HepG2 (cell line): ENCODE data around the gene ACSS1. TPM values are rescaled to one million over a fixed set of nuclear protein-coding genes. Genes with fewer than 3 reads are reported as not detected.
A peak's percentile ranks its signal among the peaks of the same experiment; 100 is the strongest.

ENCODE experiments used
- ATAC-seq: fragments of 200-7000 bp; cut with Tn5 transposase; 3 replicates; pipeline ENCODE4 v1.9.1; 2020; ENCODE audit warnings: mild to moderate bottlenecking, moderate library complexity
- BruUV-seq: library from RNA; stranded (reverse); fragments of 400-500 nt; replicated peaks from 2 replicates; lab custom pipeline; 2021; lab: Mats Ljungman, UMichigan
- CTCF ChIA-PET: fragments of 300-600 bp; formaldehyde crosslinking; extraction: SDS; loops from one replicate; lab custom pipeline; 2021; ENCODE audit warnings: low total read pairs, inconsistent platforms, low intra/inter-chr PET ratio; lab: Yijun Ruan, JAX
- POLR2A ChIA-PET: fragments of 350-600 bp; sonication (Branson Sonifier 250); formaldehyde crosslinking; loops from one replicate; lab custom pipeline; 2020; ENCODE audit warnings: antibody characterized with exemption, inconsistent platforms; lab: Yijun Ruan, JAX
- DNase-seq: peaks from one replicate; pipeline ENCODE4 v3.0.0-alpha.2; 2015; ENCODE audit warnings: low spot score
- FAIRE-seq: peaks from 3 replicates; lab custom pipeline; 2011; peaks lifted over from hg19 to GRCh38; lab: Jason Lieb, UNC
- H2AFZ ChIP-seq: one replicate; pipeline ENCODE4 v1.6.1; 2011; ENCODE audit warnings: low read length, inconsistent platforms
- H3K27ac ChIP-seq: fragments of 300-600 bp; 3 replicates; pipeline ENCODE4 v1.8.0; 2011; ENCODE audit warnings: mixed run types, mild to moderate bottlenecking, mixed read lengths, low read length, inconsistent platforms; ENCODE audit not compliant: insufficient read depth; ENCODE audit errors: extremely low read length
- H3K27me3 ChIP-seq, 2 experiments: fragments of 200-600 bp in 1 of 2; 2 replicates in 1 of 2; 3 replicates in 1 of 2; pipeline versions ENCODE4 v1.6.0 to v1.8.0; 2011; ENCODE audit warnings: low read length in 2 of 2, mild to moderate bottlenecking in 2 of 2, moderate library complexity in 2 of 2, inconsistent platforms in 1 of 2; ENCODE audit not compliant: insufficient read depth in 2 of 2, control insufficient read depth in 1 of 2
- H3K36me3 ChIP-seq, 2 experiments: fragments of 200-600 bp in 1 of 2; replicated peaks in 1 of 2; 2 replicates in 1 of 2; 3 replicates in 1 of 2; pipeline versions ENCODE4 v1.5.1 to v1.8.0; 2011; ENCODE audit warnings: low read length in 2 of 2, inconsistent platforms in 1 of 2; ENCODE audit not compliant: insufficient read depth in 2 of 2, control insufficient read depth in 1 of 2
- H3K4me1 ChIP-seq: 2 replicates; pipeline ENCODE4 v1.5.1; 2012; ENCODE audit warnings: low read length, inconsistent platforms; ENCODE audit not compliant: insufficient read depth
- H3K4me2 ChIP-seq: 2 replicates; pipeline ENCODE4 v1.6.0; 2011; ENCODE audit warnings: low read depth, low read length, inconsistent platforms
- H3K4me3 ChIP-seq, 3 experiments: fragments of 200-600 bp in 1 of 3; sonication (generic), shearing (Covaris generic) in 1 of 3; replicated peaks in 1 of 3; 2 replicates each; pipeline ENCODE4 v1.5.1; 2011 to 2016; ENCODE audit warnings: low read length in 3 of 3, inconsistent platforms in 2 of 3, low read depth in 2 of 3, mild to moderate bottlenecking in 2 of 3, control low read depth in 1 of 3, mixed read lengths in 1 of 3; ENCODE audit not compliant: insufficient read depth in 1 of 3
- H3K79me2 ChIP-seq: one replicate; pipeline ENCODE4 v1.6.1; 2011; ENCODE audit warnings: low read length, inconsistent platforms; ENCODE audit not compliant: insufficient read depth
- H3K9ac ChIP-seq: 2 replicates; pipeline ENCODE4 v1.6.0; 2011; ENCODE audit warnings: mild to moderate bottlenecking, low read depth, low read length, inconsistent platforms; ENCODE audit not compliant: insufficient read depth
- H3K9me3 ChIP-seq: 2 replicates; pipeline ENCODE4 v1.5.1; 2012; ENCODE audit warnings: mild to moderate bottlenecking, low read length
- H4K20me1 ChIP-seq: 2 replicates; pipeline ENCODE4 v1.6.0; 2011; ENCODE audit warnings: inconsistent platforms, mild to moderate bottlenecking, low read length, moderate library complexity; ENCODE audit not compliant: insufficient read depth
- ARNT ChIP-seq: fragments of 450-650 bp; IDR thresholded peaks from 2 replicates; pipeline ENCODE4 v1.6.1; 2017
- CBFB ChIP-seq: sonication (generic); formaldehyde crosslinking; IDR thresholded peaks from 2 replicates; pipeline ENCODE4 v1.4.0; 2020; ENCODE audit warnings: missing genetic modification reagents
- CSRNP1 ChIP-seq: sonication (generic); formaldehyde crosslinking; IDR thresholded peaks from 2 replicates; pipeline ENCODE4 v1.8.1; 2023; ENCODE audit warnings: mild to moderate bottlenecking, missing genetic modification reagents
- HIC2 ChIP-seq: sonication (generic); formaldehyde crosslinking; IDR thresholded peaks from 2 replicates; pipeline ENCODE4 v1.9.0; 2022; ENCODE audit warnings: low read depth, missing genetic modification reagents
- NAIF1 ChIP-seq: sonication (generic); formaldehyde crosslinking; IDR thresholded peaks from 2 replicates; pipeline ENCODE4 v1.5.0; 2020; ENCODE audit warnings: mild to moderate bottlenecking, missing genetic modification reagents, borderline replicate concordance
- ZMAT3 ChIP-seq: sonication (generic); formaldehyde crosslinking; conservative IDR thresholded peaks from 2 replicates; pipeline ENCODE4 v1.7.0; 2021; ENCODE audit warnings: missing genetic modification reagents
- ZNF414 ChIP-seq: sonication (generic); formaldehyde crosslinking; IDR thresholded peaks from 2 replicates; pipeline ENCODE4 v1.5.0; 2020; ENCODE audit warnings: missing genetic modification reagents
- ZNF547 ChIP-seq: sonication (generic); formaldehyde crosslinking; IDR thresholded peaks from 2 replicates; pipeline ENCODE4 v1.5.1; 2020; ENCODE audit warnings: mild to moderate bottlenecking, missing genetic modification reagents
- ZNF607 ChIP-seq: sonication (generic); formaldehyde crosslinking; IDR thresholded peaks from 2 replicates; pipeline ENCODE4 v1.5.1; 2020; ENCODE audit warnings: missing genetic modification reagents, mild to moderate bottlenecking, borderline replicate concordance
- ZXDC ChIP-seq: sonication (generic); formaldehyde crosslinking; IDR thresholded peaks from 2 replicates; pipeline ENCODE4 v1.5.0; 2020; ENCODE audit warnings: mild to moderate bottlenecking, missing genetic modification reagents
- WGBS: methylation state at CpG from one replicate; pipeline ENCODE4 v1.1.6; 2017; ENCODE audit warnings: low lambda C conversion rate; 5-methylcytosine and 5-hydroxymethylcytosine counted together
- in situ Hi-C: cut with HindIII; loops from 2 replicates; pipeline ENCODE4 v1.10.0; 2017; ENCODE audit warnings: low pct_unique_long_range_greater_than_20kb; ENCODE audit not compliant: extremely low pct_ligation_motif_present
- intact Hi-C: fragments of 100-400 bp; cut with micrococcal nuclease; formaldehyde crosslinking; loops from one replicate; pipeline ENCODE4 v1.10.0; 2022; ENCODE audit not compliant: unreplicated experiment
- polyA plus RNA-seq, 8 experiments: library from polyadenylated mRNA; depleted of rRNA in 3 of 8; stranded (reverse) in 7 of 8; unstranded in 1 of 8; fragments of >200 nt; fragmentation: Illumina TruSeq in 4 of 8; extraction: Trizol in 4 of 8; gene quantifications; 2 replicates each; pipeline versions ENCODE4 v1.2.1 to v1.2.3, GENCODE V29; 2011 to 2016; ENCODE audit warnings: low read depth in 4 of 8, missing spikeins in 1 of 8, mixed read lengths in 1 of 8; ENCODE audit not compliant: insufficient read depth in 1 of 8
- total RNA-seq, 5 experiments: library from RNA; depleted of rRNA; stranded (reverse); fragments of >200 nt; fragmentation: Illumina TruSeq; extraction: Trizol; gene quantifications; 2 replicates each; pipeline ENCODE4 v1.2.3, GENCODE V29; 2016; ENCODE audit warnings: low read depth in 1 of 5

The ACSS1 gene
- total and polyA plus RNA-seq, 2 of the 13 experiments (the other 11 are each of a cell fraction or from before 2014, with no cell fraction given) = 15.2 to 41.6 TPM

- DNase-seq (no peak), FAIRE-seq (no peak), ATAC-seq (peak; percentile 58)
- Histone ChIP-seq H3K79me2 (no peaks in the 10 kb centered on the region), H3K4me1 (peaks cover 21% of the 10 kb centered on the region), H4K20me1 (no peaks in the 10 kb centered on the region), H3K27me3 (peaks cover 0 to 17% of the 10 kb centered on the region in 2 experiments; a peak in 3 of 5 replicates), H3K36me3 (no peaks in the 10 kb centered on the region), H3K9ac (no peak overlapping the region), H3K9me3 (no peaks in the 10 kb centered on the region), H2AFZ (no peak overlapping the region), H3K4me3 (no peak overlapping the region), H3K27ac (no peak overlapping the region), H3K4me2 (no peak overlapping the region)
- in situ Hi-C loops (no loop called here), intact Hi-C loops (no loop called here)
- BruUV-seq = no TSS peak
- ChIA-PET CTCF (no interaction called here), POLR2A (no interaction called here)
- 58% methylated on average over 3 of the region's 3 CpGs for WGBS
- TF ChIP-seq ZNF414 (CRISPR knock-in tag) (0 out of 2 replicates have a peak, but pooled peaks have one; percentile 47), CBFB (CRISPR knock-in tag) (no peak)
- TF ChIP-seq, all 625 proteins: peak for 1
These were observed 45.6 kb upstream of the ACSS1 start for GRCh38 chr20:25103526-25103925.

GRCh38 chr20:25100914-25101313, 43.0 kb upstream of the ACSS1 start:
- in situ Hi-C loops (no loop called here), intact Hi-C loops (no loop called here)
- no peak overlapping the region for H3K4me2 ChIP-seq
- no peak for FAIRE-seq
- CTCF ChIA-PET = no interaction called here
- no peak overlapping the region for H3K27ac ChIP-seq
- POLR2A ChIA-PET = no interaction called here
- no peaks in the 10 kb centered on the region for H3K36me3 ChIP-seq
- no peaks in the 10 kb centered on the region for H3K79me2 ChIP-seq
- H3K9me3 ChIP-seq = no peaks in the 10 kb centered on the region
- no peak for DNase-seq
- no peak overlapping the region for H2AFZ ChIP-seq
- peaks cover 0 to 17% of the 10 kb centered on the region in 2 experiments; a peak in 2 of 5 replicates for H3K27me3 ChIP-seq
- BruUV-seq = no TSS peak
- peaks cover 21% of the 10 kb centered on the region for H3K4me1 ChIP-seq
- 41% methylated on average over 3 of the region's 3 CpGs for whole genome bisulfite sequencing
- H3K4me3 ChIP-seq = no peak overlapping the region
- no peak overlapping the region for H3K9ac ChIP-seq
- no peak for ATAC-seq
- no peaks in the 10 kb centered on the region for H4K20me1 ChIP-seq
- TF ChIP-seq ARNT = no peak
- no peak for TF ChIP-seq ZNF547 (CRISPR knock-in tag)
- no peak for TF ChIP-seq HIC2
- no peak for TF ChIP-seq ZNF607 (CRISPR knock-in tag)
- no peak for TF ChIP-seq ZXDC (CRISPR knock-in tag)
- TF ChIP-seq CSRNP1 (CRISPR knock-in tag) = no peak
- TF ChIP-seq ZMAT3 (CRISPR knock-in tag) = no peak
- TF ChIP-seq NAIF1 (CRISPR knock-in tag) = no peak
